ENCODE measurements around the gene SH3PXD2B. TPM values are rescaled to one million over a fixed set of nuclear protein-coding genes. Genes with fewer than 3 reads are reported as not detected.
A peak's percentile ranks its signal among the peaks of the same experiment; 100 is the strongest.

SH3PXD2B gene
- total and polyA plus RNA-seq, 2 of the 13 experiments (the other 11 are each of a cell fraction or from before 2014, with no cell fraction given), result 3.4 to 4.6 TPM

GRCh38 chr5:172403817-172404216 lies 50.5 kb downstream of the SH3PXD2B start:
- FAIRE-seq, result no peak
- Histone ChIP-seq H3K4me1 (ENCODE audit: insufficient read depth, low read length) (no peaks in the 10 kb centered on the region), H3K27ac (ENCODE audit: extremely low read length, insufficient read depth, low read length) (no peak overlapping the region), H2AFZ (ENCODE audit: low read length) (no peak overlapping the region), H3K79me2 (ENCODE audit: insufficient read depth, low read length) (no peaks in the 10 kb centered on the region), H3K4me3 (replicated peaks in 1 of 3; ENCODE audit: insufficient read depth in 1 of 3, low read depth in 2 of 3, low read length in 3 of 3) (no peak overlapping the region), H3K27me3 (ENCODE audit: control insufficient read depth in 1 of 2, insufficient read depth in 2 of 2, low read length in 2 of 2) (no peaks in the 10 kb centered on the region), H3K9me3 (ENCODE audit: low read length) (no peaks in the 10 kb centered on the region), H4K20me1 (ENCODE audit: insufficient read depth, low read length) (no peaks in the 10 kb centered on the region), H3K4me2 (ENCODE audit: low read depth, low read length) (no peak overlapping the region), H3K9ac (ENCODE audit: insufficient read depth, low read depth, low read length) (no peak overlapping the region), H3K36me3 (replicated peaks in 1 of 2; ENCODE audit: control insufficient read depth in 1 of 2, insufficient read depth in 2 of 2, low read length in 2 of 2) (peaks cover 0 to 4% of the 10 kb centered on the region in 2 experiments; a peak in 2 of 5 replicates)
- TF ChIP-seq TCF7 (IDR thresholded peaks at IDR 0.05; ENCODE audit: low read depth), result no peak
- no peak for TF ChIP-seq HMG20A (CRISPR knock-in tag; IDR thresholded peaks at IDR 0.05; ENCODE audit: borderline replicate concordance)
- no peak for TF ChIP-seq ZNF766 (CRISPR knock-in tag; IDR thresholded peaks at IDR 0.05; ENCODE audit: borderline replicate concordance)
- in situ Hi-C loops (cut with HindIII; ENCODE audit: extremely low pct_ligation_motif_present, low pct_unique_long_range_greater_than_20kb), result no loop called here
- CTCF ChIA-PET (ENCODE audit: low intra/inter-chr PET ratio, low total read pairs), result no interaction called here
- POLR2A ChIA-PET, result interaction anchor here (1.4 kb wide), 1 partner anchor 11 kb away, joined by 6 read pairs; no protein-coding TSS in a partner anchor
- ATAC-seq, result no peak
- DNase-seq (ENCODE audit: low spot score), result no peak
- 95% methylated on average over 7 of the region's 7 CpGs for WGBS (ENCODE audit: low lambda C conversion rate)
- intact Hi-C loops (cut with micrococcal nuclease; ENCODE audit: unreplicated experiment), result no loop called here
- BruUV-seq (replicated peaks), result no TSS peak

GRCh38 chr5:172403189-172403796 lies 51.0 kb downstream of the SH3PXD2B start:
- 95% methylated on average over 11 of the region's 11 CpGs for WGBS (ENCODE audit: low lambda C conversion rate)
- TF ChIP-seq MAFF (IDR thresholded peaks at IDR 0.05; ENCODE audit: low read depth, low read length) (peak; percentile 79), ZNF235 (CRISPR knock-in tag; IDR thresholded peaks at IDR 0.05; ENCODE audit: borderline replicate concordance) (no peak), CEBPB (IDR thresholded peaks at IDR 0.05; ENCODE audit: borderline replicate concordance, low read depth, low read length) (0 out of 2 replicates have a peak, but pooled peaks have one; percentile 39), MAFK (conservative IDR thresholded peaks at IDR 0.05 in 1 of 2, IDR thresholded peaks at IDR 0.05 in 1 of 2; ENCODE audit: low read length in 2 of 2) (peak; percentile 78 to 90)
- no peak overlapping the region for H3K4me3 ChIP-seq (replicated peaks in 1 of 3; ENCODE audit: insufficient read depth in 1 of 3, low read depth in 2 of 3, low read length in 3 of 3)
- H2AFZ ChIP-seq (ENCODE audit: low read length), result no peak overlapping the region
- no peaks in the 10 kb centered on the region for H3K4me1 ChIP-seq (ENCODE audit: insufficient read depth, low read length)
- no peaks in the 10 kb centered on the region for H4K20me1 ChIP-seq (ENCODE audit: insufficient read depth, low read length)
- peaks cover 0 to 4% of the 10 kb centered on the region in 2 experiments; a peak in 2 of 5 replicates for H3K36me3 ChIP-seq (replicated peaks in 1 of 2; ENCODE audit: control insufficient read depth in 1 of 2, insufficient read depth in 2 of 2, low read length in 2 of 2)
- DNase-seq (ENCODE audit: low spot score) (no peak), ATAC-seq (no peak), FAIRE-seq (no peak)
- H3K9ac ChIP-seq (ENCODE audit: insufficient read depth, low read depth, low read length), result no peak overlapping the region
- no peaks in the 10 kb centered on the region for H3K27me3 ChIP-seq (ENCODE audit: control insufficient read depth in 1 of 2, insufficient read depth in 2 of 2, low read length in 2 of 2)
- ChIA-PET CTCF (ENCODE audit: low intra/inter-chr PET ratio, low total read pairs) (no interaction called here), POLR2A (interaction anchor here (1.4 kb wide), 1 partner anchor 11 kb away, joined by 6 read pairs; no protein-coding TSS in a partner anchor)
- H3K4me2 ChIP-seq (ENCODE audit: low read depth, low read length), result no peak overlapping the region
- in situ Hi-C loops (cut with HindIII; ENCODE audit: extremely low pct_ligation_motif_present, low pct_unique_long_range_greater_than_20kb), result no loop called here
- H3K27ac ChIP-seq (ENCODE audit: extremely low read length, insufficient read depth, low read length), result no peak overlapping the region
- no peaks in the 10 kb centered on the region for H3K9me3 ChIP-seq (ENCODE audit: low read length)
- no TSS peak for BruUV-seq (replicated peaks)
- intact Hi-C loops (cut with micrococcal nuclease; ENCODE audit: unreplicated experiment), result no loop called here
- no peaks in the 10 kb centered on the region for H3K79me2 ChIP-seq (ENCODE audit: insufficient read depth, low read length)
